Activated CD8-positive, alpha-beta memory T cell treated with anti-CD3 and anti-CD28 coated beads for 1 hour (primary cell): ENCODE data around the gene ATG7.
"Not testable (repeated sequence)": the region's sequence is repeated elsewhere in the genome, so short reads cannot be mapped to it uniquely, and the experiment has no call there.

Experiments used
- DNase-seq, 2 donors: peaks; one replicate each; pipeline ENCODE4 v3.0.0-alpha.2; 2020; ENCODE audit warnings: low read depth in 1 of 2; ENCODE audit errors: extremely low read depth in 1 of 2

Gene ATG7

GRCh38 chr3:11562277-11562881, 290.2 kb downstream of the ATG7 start:
- DNase-seq: no peak

DNA sequence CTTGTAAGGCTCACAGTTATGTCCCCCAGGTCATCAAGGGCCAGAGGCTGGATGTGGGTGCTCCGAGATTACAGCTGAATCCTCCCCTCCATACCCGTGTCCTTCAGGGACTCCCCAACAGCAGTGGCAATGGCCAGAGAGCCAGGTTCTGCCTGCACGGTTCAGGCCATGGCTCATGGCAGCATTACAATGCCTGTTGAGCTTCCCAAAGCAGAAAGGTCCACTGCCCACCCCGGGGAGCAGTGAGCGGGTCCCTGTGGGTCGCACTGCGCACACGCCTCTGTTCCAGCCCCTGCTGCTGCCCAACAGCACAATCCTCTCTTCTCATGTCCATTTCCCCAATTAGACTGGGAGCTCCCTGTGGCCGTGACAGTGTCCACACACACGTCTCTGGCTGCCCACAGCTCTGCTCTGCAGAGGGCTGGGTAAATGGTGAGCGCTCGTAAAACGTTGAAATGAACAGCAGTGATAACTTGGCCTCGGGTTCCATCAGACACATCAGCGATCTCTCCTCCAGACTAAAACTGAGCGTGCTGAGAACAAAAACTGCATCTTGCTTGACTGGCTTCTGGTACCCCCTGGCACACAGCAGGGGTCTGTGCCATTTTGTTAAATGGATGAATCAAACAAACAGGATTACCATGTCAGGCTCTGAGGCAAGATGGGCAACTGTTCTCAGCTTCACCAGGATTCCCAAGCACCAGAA, 291.1 kb downstream of the ATG7 start:
- DNase-seq: no peak

DNA sequence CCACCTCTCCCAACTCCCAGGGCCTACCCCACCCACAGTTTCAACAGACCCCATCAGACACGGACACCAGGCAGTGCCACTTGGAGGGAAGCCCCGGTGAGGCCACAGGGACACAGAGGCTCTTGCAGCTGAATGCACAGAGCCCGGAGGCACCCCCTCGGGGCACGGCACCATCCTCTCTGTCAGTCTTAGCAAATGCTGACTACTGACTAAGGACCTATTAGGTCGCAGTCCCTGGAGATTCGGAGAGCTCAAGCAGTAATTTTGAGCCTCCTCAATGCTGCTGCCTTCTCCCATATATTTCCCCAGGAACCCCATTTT, 291.6 kb downstream of the ATG7 start:
- no peak for DNase-seq

GRCh38 chr3:11564577-11565001, 292.4 kb downstream of the ATG7 start:
- no peak for DNase-seq

- DNase-seq: no peak
Measured at GRCh38 chr3:11565072-11565471, 292.9 kb downstream of the ATG7 start.

GRCh38 chr3:11565492-11565891, 293.3 kb downstream of the ATG7 start:
- DNase-seq: no peak

DNA sequence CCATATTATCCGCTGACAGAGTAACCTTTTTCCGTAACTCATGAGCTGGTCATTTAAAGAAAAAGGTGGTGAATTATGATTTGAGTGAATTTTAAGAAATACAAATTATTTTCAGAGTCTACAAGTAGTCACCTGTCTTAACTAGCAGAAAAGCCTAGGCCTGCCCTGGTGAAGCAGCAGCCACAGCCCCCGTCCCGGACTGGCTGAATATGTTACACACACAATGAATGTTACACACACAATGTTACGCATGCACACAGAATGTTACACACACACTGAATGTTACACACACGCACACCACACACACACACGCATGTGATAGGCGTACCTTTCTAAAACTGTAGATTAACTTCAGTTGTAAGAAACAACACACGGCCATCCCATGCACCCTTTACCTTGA, 293.7 kb downstream of the ATG7 start:
- DNase-seq: no peak

- DNase-seq: no peak
Measured at GRCh38 chr3:11566478-11566877, 294.3 kb downstream of the ATG7 start.

DNA sequence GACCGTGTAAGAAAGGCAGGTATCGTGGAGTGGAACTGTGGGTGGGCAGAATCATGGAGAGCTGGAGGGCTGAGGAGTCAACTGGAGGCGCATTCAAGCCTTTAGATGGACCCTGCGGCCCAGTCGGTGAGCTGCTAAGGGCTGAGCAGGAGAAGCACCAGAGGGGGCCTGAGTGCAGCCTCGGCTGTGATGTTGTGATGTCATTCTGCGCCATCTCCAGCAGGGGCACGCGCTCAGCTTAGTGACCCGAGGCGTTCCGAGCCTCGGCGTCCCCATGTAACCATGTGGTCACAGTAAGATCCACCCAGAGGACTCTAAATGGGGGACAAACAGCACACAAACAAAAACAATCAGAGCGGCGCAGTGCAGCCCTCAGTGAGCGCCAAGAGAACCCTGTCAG, 294.7 kb downstream of the ATG7 start:
- no peak for DNase-seq

GRCh38 chr3:11567516-11568467, 295.6 kb downstream of the ATG7 start:
- no peak for DNase-seq

- DNase-seq: no peak
Measured at GRCh38 chr3:11568503-11569155, 296.4 kb downstream of the ATG7 start.

DNA sequence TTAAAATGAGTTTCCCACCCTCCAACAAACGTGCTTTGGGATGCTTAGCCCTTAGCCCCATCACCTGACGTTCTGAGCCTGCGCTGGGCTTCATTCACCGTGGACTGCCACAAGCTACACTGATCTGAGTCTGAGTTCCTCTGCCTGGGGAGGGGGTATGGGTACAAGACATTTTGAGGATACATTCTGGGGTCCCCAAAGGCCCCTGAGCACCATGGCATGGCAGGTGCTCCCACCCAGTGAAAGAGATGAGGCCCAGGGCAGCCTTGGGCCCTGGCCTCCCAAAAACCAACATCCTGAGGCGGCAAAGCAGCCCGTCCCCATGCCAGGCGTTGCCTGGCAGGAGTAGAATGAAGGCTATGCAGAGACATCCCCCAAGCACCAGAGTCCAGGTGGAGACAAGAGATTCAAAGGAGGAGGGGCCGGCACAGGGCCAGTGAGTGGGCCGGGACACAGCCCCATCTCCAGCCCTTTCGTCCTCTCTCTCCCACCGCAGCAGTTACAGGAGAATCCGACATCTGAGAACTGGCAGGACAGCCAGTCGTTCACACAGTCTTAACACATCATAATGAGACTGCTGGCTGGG, 297.1 kb downstream of the ATG7 start:
- no peak for DNase-seq

- DNase-seq: no peak
Measured at GRCh38 chr3:11570251-11570650, 298.1 kb downstream of the ATG7 start.

GRCh38 chr3:11570789-11571495, 298.7 kb downstream of the ATG7 start:
- DNase-seq: no peak

DNA sequence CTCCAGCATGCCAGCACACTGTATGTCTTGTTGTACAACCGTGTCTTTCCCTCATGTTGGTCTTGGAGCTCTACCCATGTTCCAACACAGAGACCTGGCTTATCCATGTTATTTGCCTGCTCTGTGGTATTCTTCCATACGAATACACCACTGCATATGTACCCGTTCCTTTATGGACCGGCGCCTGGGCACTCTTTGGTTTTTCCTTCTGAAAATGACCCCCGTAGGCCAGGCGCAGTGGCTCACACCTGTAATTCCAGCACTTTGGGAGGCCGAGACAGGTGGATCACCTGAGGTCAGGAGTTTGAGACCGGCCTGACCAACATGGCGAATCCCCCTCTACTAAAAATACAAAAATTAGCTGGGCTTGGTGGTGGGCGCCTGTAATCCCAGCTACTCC, 300.5 kb downstream of the ATG7 start:
- DNase-seq: not testable (repeated sequence)

DNA sequence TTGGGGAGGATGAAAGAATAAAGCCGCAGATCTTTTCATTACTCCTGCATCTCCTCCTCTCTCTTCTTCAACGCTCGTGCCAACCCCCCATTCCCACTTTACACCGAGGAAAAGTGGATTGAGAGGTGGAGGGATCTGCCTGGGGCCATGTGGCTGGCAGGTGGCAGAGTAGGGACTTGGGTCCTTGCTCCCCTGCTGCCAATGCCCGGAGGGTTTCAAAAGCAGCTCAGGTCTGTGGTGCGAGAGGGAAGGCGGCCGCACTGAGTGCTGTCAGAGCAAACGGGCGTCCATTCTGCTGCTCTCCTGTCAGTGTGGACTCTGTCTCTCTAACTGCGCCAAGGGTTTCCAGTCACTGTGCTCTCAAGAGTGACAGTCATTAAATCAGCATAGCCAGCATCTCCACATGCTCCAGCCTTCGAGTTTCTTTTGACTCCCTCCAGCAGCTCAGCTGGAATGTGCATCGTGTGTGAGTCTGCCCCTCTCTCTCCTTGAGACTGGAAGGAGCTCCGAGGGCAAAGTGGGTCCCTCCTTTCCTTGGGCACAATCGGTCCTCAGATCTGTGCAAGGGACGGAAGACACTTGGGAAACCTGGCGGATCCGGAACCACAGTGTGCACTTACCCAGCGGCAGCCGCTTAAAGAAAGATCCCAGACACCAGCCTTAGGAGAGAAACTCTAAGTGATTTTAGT, 302.9 kb downstream of the ATG7 start:
- no peak for DNase-seq

DNA sequence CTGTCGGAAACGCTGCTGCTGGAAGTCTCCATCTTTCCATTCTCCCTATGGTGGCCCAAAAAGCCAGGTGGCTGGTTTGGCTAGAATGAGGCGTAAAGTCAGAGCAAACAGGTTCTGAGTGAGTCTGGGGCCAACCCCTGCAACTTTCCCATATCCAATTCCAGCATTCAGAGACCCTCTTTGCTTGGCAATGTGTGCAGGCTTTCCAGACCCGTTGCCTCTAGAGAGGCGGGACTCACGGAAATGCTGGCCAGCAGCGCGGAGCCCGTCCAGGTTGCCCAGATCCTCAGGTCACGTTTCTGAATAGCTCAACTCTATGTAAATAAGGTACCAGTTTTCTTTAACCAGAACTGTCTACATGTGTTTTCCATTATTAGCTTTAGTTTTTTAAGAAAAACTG, 303.5 kb downstream of the ATG7 start:
- DNase-seq: no peak

GRCh38 chr3:11576453-11576852, 304.3 kb downstream of the ATG7 start:
- no peak for DNase-seq

- DNase-seq: no peak
Measured at GRCh38 chr3:11578169-11578568, 306.0 kb downstream of the ATG7 start.

GRCh38 chr3:11580645-11581044, 308.4 kb downstream of the ATG7 start:
- DNase-seq: no peak
